ENCODE measurements around the gene MEMO1.

DNA sequence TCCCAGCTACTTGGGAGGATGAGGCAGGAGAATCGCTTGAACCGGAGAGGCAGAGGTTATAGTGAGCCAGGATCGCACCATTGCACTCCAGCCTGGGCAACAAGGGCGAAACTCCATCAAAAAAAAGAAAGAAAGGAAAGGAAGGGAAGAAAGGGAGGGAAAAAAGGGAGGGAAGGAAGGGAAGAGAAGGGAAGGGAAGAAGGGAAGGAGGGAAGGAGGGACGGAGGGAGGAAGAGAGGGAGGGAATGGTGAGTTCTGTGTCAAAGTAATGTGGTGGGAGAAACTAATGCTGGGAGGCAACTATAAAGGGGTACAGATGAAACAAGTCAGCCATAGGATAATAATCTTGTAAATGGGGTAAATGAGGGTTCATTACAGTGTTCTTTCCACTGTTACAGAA is 45.7 kb downstream of the MEMO1 start:
- TF ChIP-seq RAD21 (IDR thresholded peaks at IDR 0.05) (no peak), GABPA (IDR thresholded peaks at IDR 0.05 in 1 of 2, conservative IDR thresholded peaks at IDR 0.05 in 1 of 2) (no peak), FOXA1 (IDR thresholded peaks at IDR 0.05) (no peak), YY1 (IDR thresholded peaks at IDR 0.05) (no peak), FOXA2 (IDR thresholded peaks at IDR 0.05) (no peak), SP1 (IDR thresholded peaks at IDR 0.05) (no peak), JUND (IDR thresholded peaks at IDR 0.05) (no peak), NR2F2 (IDR thresholded peaks at IDR 0.05) (no peak)
- TF ChIP-seq, protein P1, sequence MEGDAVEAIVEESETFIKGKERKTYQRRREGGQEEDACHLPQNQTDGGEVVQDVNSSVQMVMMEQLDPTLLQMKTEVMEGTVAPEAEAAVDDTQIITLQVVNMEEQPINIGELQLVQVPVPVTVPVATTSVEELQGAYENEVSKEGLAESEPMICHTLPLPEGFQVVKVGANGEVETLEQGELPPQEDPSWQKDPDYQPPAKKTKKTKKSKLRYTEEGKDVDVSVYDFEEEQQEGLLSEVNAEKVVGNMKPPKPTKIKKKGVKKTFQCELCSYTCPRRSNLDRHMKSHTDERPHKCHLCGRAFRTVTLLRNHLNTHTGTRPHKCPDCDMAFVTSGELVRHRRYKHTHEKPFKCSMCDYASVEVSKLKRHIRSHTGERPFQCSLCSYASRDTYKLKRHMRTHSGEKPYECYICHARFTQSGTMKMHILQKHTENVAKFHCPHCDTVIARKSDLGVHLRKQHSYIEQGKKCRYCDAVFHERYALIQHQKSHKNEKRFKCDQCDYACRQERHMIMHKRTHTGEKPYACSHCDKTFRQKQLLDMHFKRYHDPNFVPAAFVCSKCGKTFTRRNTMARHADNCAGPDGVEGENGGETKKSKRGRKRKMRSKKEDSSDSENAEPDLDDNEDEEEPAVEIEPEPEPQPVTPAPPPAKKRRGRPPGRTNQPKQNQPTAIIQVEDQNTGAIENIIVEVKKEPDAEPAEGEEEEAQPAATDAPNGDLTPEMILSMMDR (IDR thresholded peaks at IDR 0.05; ENCODE audit: low read depth, low read length, missing input control), result no peak
- TF ChIP-seq, protein P2, sequence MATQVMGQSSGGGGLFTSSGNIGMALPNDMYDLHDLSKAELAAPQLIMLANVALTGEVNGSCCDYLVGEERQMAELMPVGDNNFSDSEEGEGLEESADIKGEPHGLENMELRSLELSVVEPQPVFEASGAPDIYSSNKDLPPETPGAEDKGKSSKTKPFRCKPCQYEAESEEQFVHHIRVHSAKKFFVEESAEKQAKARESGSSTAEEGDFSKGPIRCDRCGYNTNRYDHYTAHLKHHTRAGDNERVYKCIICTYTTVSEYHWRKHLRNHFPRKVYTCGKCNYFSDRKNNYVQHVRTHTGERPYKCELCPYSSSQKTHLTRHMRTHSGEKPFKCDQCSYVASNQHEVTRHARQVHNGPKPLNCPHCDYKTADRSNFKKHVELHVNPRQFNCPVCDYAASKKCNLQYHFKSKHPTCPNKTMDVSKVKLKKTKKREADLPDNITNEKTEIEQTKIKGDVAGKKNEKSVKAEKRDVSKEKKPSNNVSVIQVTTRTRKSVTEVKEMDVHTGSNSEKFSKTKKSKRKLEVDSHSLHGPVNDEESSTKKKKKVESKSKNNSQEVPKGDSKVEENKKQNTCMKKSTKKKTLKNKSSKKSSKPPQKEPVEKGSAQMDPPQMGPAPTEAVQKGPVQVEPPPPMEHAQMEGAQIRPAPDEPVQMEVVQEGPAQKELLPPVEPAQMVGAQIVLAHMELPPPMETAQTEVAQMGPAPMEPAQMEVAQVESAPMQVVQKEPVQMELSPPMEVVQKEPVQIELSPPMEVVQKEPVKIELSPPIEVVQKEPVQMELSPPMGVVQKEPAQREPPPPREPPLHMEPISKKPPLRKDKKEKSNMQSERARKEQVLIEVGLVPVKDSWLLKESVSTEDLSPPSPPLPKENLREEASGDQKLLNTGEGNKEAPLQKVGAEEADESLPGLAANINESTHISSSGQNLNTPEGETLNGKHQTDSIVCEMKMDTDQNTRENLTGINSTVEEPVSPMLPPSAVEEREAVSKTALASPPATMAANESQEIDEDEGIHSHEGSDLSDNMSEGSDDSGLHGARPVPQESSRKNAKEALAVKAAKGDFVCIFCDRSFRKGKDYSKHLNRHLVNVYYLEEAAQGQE (IDR thresholded peaks at IDR 0.05), result no peak
- TF ChIP-seq, protein P3, sequence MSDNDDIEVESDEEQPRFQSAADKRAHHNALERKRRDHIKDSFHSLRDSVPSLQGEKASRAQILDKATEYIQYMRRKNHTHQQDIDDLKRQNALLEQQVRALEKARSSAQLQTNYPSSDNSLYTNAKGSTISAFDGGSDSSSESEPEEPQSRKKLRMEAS (IDR thresholded peaks at IDR 0.05), result no peak
- TF ChIP-seq, protein P4, sequence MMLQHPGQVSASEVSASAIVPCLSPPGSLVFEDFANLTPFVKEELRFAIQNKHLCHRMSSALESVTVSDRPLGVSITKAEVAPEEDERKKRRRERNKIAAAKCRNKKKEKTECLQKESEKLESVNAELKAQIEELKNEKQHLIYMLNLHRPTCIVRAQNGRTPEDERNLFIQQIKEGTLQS (IDR thresholded peaks at IDR 0.05), result no peak

Measured in liver (tissue), 3 donors.